Suppressor macrophage treated with lipopolysaccharide for 1 hour (primary cell): Measurements from ENCODE around the gene HIP1R.
A peak's percentile ranks its signal among the peaks of the same experiment; 100 is the strongest.

ENCODE experiments used
- DNase-seq, 3 donors: peaks; one replicate each; pipeline ENCODE4 v3.0.0-alpha.2; 2020 to 2022

Gene HIP1R

DNA sequence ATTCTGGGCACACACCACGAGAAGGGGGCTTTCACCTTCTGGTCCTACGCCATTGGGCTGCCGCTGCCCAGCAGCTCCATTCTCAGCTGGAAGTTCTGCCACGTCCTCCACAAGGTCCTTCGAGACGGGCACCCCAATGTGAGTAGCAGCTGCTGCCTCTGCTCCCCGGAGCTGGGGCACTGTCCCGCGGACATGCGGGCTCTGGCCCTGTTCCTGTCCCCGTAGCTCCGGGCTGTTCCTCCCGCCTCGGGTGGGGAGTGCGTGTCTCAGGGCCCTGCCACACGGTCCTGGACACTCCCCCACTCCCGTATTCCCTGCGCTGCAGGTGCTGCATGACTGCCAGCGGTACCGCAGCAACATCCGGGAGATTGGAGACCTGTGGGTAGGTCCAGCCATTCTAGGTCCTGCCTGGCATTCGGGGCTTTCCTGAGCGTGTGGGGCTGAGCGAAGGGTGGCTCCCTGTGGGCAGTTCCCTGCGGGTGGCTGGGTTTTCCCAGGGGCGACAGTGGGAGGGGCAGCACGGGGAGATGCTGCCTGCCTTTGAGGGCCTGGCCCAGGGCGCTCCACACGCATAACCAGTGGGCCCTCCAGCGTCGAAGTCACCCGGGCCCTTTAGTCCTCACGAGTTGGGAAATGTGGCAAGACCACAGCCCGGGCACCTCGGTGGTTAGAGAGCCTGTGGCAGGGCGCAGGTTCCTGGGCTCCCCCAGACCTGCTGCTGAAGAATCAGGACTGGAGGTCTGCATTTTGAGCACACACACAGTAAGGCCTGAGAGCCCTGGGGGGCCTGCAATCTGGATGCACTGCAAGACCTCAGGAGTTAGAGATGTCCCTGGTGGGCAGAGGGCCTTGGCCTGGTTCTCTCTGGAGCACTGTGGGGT, 13.5 kb downstream of the HIP1R start:
- peak in 2 of 3 donors; percentile 34 to 40 for DNase-seq

DNA sequence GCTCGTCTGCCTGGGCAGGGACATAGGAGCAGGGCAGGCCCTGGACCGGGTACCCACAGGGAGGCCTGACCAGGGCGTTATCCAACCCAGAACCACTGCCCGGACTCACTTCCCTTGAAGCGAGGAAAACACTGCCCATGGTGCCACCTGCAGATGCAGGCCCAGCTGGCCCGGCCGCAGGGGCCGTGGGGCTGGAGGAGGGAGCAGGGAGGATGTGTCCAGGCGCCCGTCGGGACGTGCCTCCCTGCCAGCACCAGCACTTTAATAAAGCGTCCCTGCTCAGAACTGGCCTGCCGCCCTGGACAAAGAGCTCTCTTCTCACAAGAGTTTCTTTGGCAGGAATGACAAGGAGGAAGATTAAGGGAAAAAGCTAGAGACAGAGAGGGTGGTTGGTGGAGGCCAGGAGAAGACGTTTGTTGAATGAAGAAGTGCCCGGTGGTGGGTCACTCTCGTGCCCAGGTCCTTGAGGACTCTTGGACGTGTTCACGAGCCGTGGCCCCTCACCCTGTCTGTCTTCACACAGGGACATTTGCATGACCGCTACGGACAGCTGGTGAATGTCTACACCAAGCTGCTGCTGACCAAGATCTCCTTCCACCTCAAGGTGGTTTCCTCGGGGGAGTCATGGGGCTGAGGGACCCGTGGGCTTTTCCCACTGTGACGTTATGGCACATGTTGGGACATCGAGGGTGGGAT, 14.2 kb downstream of the HIP1R start:
- DNase-seq = peak in 2 of 3 donors; percentile 30 to 49

DNA sequence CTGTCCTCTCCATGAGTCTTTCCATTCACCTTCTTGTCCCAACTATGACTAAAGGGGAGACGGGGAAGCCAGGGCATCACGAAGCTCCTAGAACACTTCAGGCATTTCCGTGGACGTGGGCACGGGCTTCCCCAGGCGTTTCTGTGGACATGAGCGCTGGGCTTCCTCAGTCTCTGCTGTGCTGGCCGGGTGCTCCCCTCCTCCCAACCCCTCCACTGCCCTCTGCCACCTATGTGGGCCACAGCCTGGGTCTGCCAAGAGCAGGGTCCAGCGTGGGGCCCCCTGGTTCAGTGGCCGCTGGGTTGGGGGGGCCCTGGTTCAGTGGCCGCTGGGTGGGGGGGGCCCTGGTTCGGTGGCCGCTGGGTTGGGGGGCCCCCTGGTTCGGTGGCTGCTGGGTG, 14.8 kb downstream of the HIP1R start:
- peak in 1 of 3 donors; percentile 43 for DNase-seq

- peak; percentile 41 to 67 (median 48) for DNase-seq
These were observed 15.6 kb downstream of the HIP1R start for GRCh38 chr12:122850695-122851350.

- no peak for DNase-seq
These were observed 16.6 kb downstream of the HIP1R start for GRCh38 chr12:122851820-122852219.

GRCh38 chr12:122852336-122853275, 17.3 kb downstream of the HIP1R start:
- no peak for DNase-seq

GRCh38 chr12:122853582-122854245, 18.5 kb downstream of the HIP1R start:
- DNase-seq = no peak

- no peak for DNase-seq
These were observed 19.3 kb downstream of the HIP1R start for GRCh38 chr12:122854554-122854953.

- no peak for DNase-seq
These were observed 20.0 kb downstream of the HIP1R start for GRCh38 chr12:122855071-122855829.

- no peak for DNase-seq
These were observed 20.9 kb downstream of the HIP1R start for GRCh38 chr12:122855928-122856831.

- no peak for DNase-seq
These were observed 21.9 kb downstream of the HIP1R start for GRCh38 chr12:122856999-122857671.

DNA sequence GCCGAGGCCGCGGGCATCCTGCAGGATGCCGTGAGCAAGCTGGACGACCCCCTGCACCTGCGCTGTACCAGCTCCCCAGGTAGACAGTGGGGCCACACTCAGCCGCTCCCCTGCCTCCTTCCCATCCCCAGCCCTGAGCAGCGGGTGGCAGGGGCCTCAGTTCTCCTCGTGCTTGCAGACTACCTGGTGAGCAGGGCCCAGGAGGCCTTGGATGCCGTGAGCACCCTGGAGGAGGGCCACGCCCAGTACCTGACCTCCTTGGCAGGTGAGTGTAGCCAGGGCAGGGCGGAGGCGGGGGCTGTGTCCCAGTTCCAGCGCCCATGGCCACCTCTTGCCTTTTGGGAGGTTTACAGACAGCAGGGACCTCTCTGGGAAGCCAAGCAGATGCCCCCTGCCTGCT, 22.9 kb downstream of the HIP1R start:
- DNase-seq = no peak

DNA sequence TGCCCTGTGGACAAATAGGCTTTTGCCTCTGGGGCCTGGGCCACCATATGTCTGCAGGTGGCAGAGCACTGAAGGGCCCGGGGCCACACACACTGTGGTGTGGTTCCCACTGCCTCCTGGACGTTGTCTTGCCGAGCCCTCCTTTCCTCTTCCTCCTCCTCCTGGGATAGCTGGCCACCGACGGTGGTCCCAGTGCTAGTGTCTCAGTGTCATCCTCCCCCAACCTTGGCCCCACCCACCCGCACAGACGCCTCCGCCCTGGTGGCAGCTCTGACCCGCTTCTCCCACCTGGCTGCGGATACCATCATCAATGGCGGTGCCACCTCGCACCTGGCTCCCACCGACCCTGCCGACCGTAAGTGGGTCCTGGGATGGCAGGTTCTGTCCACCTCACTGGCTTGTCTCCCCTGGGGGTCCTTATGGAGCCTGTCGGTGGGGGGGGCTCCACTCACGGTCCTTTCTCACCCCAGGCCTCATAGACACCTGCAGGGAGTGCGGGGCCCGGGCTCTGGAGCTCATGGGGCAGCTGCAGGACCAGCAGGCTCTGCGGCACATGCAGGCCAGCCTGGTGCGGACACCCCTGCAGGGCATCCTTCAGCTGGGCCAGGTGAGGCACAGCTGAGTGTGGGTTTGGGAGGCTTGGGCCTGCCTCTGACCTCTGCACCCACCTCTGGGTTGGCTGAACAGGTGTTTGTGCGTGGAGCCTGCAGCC, 23.5 kb downstream of the HIP1R start:
- DNase-seq = no peak

DNA sequence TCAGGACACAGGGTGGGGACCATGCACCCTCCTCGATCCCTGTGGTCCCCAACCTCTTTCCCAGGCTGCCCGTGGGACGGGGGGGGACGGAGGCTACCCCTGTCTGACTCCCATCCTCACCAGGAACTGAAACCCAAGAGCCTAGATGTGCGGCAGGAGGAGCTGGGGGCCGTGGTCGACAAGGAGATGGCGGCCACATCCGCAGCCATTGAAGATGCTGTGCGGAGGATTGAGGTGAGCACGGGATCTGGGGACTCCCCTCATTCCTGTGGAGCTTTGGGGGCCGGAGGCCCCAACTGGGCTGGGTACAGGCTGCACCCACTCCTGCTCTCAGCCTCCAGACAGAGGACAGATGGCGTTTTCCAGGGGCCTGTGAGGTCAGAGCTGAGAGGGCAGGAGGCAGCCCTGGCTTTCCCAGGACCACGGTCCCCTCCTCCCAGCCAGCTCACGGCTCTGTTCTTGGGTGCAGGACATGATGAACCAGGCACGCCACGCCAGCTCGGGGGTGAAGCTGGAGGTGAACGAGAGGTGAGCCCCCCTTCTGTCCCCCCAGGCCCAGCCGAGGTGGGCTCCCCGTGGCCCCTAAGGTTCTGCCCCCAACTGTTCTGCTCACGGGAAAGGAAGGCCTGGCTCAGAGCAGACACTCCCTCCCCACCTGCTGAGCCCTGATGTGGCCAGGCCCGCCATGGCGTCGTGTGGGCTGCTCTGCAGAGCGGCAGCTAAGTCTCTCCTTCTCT, 24.2 kb downstream of the HIP1R start:
- DNase-seq = no peak

- peak; percentile 87 to 91 (median 91) for DNase-seq
These were observed 25.0 kb downstream of the HIP1R start for GRCh38 chr12:122860040-122860853.

DNA sequence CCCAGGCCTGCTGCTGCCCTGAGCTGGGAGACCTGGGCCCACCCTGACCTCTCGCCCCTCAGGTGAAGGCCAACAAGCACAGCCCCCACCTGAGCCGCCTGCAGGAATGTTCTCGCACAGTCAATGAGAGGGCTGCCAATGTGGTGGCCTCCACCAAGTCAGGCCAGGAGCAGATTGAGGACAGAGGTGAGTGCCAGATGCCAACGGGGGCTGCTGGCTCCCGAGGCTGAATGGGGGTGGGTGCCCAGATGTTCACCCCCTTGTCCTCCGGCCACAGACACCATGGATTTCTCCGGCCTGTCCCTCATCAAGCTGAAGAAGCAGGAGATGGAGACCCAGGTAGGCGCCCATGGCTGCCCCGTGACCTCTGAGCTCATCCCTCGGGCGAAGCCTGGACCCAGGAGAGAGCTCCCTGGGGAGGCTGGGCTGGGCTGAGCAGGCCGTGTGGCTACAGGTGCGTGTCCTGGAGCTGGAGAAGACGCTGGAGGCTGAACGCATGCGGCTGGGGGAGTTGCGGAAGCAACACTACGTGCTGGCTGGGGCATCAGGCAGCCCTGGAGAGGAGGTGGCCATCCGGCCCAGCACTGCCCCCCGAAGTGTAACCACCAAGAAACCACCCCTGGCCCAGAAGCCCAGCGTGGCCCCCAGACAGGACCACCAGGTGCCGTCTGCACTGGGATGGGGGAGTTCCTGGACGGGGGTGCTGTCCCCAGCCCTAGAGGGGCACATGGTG, 25.8 kb downstream of the HIP1R start:
- DNase-seq = no peak
